HFFc6 (cell line): Measurements from ENCODE around the gene SBDS. TPM values are rescaled to one million over a fixed set of nuclear protein-coding genes. Genes with fewer than 3 reads are reported as not detected.

Source experiments
- DNase-seq: peaks from one replicate; pipeline ENCODE4 v3.0.0-alpha.2; 2018
- H3K27ac Mint-ChIP-seq: 2 replicates; pipeline ENCODE4 v1.8.0; 2020; ENCODE audit warnings: mild to moderate bottlenecking, mixed read lengths
- H3K27me3 Mint-ChIP-seq: 2 replicates; pipeline ENCODE4 v1.8.0; 2021; ENCODE audit warnings: mild to moderate bottlenecking, moderate library complexity, mixed read lengths; ENCODE audit not compliant: insufficient read depth
- H3K36me3 Mint-ChIP-seq: 2 replicates; pipeline ENCODE4 v1.8.0; 2021; ENCODE audit warnings: low read depth, mixed read lengths
- H3K4me1 Mint-ChIP-seq: 2 replicates; pipeline ENCODE4 v1.8.0; 2020; ENCODE audit warnings: low read depth, mixed read lengths
- H3K4me3 Mint-ChIP-seq: 2 replicates; pipeline ENCODE4 v1.8.0; 2020; ENCODE audit warnings: mild to moderate bottlenecking, moderate library complexity, mixed read lengths
- H3K9me3 Mint-ChIP-seq: 2 replicates; pipeline ENCODE4 v1.8.0; 2020; ENCODE audit warnings: mild to moderate bottlenecking, mixed read lengths
- CTCF ChIP-seq: fragments of 200-600 bp; sonication (generic); IDR thresholded peaks from 2 replicates; pipeline ENCODE4 v1.5.0; 2021; ENCODE audit warnings: antibody characterized with exemption, mild to moderate bottlenecking
- total RNA-seq, 6 experiments: library from RNA; stranded (reverse); fragmentation: NEBNext Ultra II Directional; extraction: Animal tissue kit (Norgen Biotek cat#: 25700); gene quantifications; 2 replicates in 1 of 6; 3 replicates in 5 of 6; pipeline ENCODE4 v1.2.3, GENCODE V29; 2021

SBDS gene
- total RNA-seq, 6 experiments from 2014 or later: 164 to 212 (median 168) TPM

- H3K36me3 Mint-ChIP-seq: peaks cover 28% of the 10 kb centered on the region
- no peak overlapping the region for H3K4me3 Mint-ChIP-seq
- 0 out of 2 replicates have a peak, but pooled peaks cover 5% of the 10 kb centered on the region for H3K4me1 Mint-ChIP-seq
- no peaks in the 10 kb centered on the region for H3K9me3 Mint-ChIP-seq
- TF ChIP-seq CTCF: no peak
- no peak overlapping the region for H3K27ac Mint-ChIP-seq
- no peak for DNase-seq
- H3K27me3 Mint-ChIP-seq: no peaks in the 10 kb centered on the region; the same call in 1 of the 2 replicates
These were observed 56.1 kb downstream of the SBDS start for GRCh38 chr7:66939325-66939724.

GRCh38 chr7:66937940-66938339, 57.4 kb downstream of the SBDS start:
- no peaks in the 10 kb centered on the region; the same call in 1 of the 2 replicates for H3K27me3 Mint-ChIP-seq
- H3K9me3 Mint-ChIP-seq: no peaks in the 10 kb centered on the region
- H3K4me1 Mint-ChIP-seq: peaks cover 10% of the 10 kb centered on the region; the same call in 1 of the 2 replicates
- no peak overlapping the region for H3K4me3 Mint-ChIP-seq
- no peak overlapping the region for H3K27ac Mint-ChIP-seq
- TF ChIP-seq CTCF: no peak
- no peak for DNase-seq
- H3K36me3 Mint-ChIP-seq: peaks cover 26% of the 10 kb centered on the region

Other genes starting within 250 kb of the SBDS start
- 100 to 1,000 TPM in 5 of 6 experiments, 10 to 100 TPM in 1; 97.1 to 128 (median 117) TPM for gene TMEM248, start 74.4 kb downstream of the SBDS start, total RNA-seq
- gene TYW1, start 1.2 kb upstream of the SBDS start, total RNA-seq: 10 to 100 TPM; 12.7 to 18.1 (median 15.3) TPM